Epithelial cell of prostate (primary cell): ENCODE measurements around the gene TNFAIP8.
A peak's percentile ranks its signal among the peaks of the same experiment; 100 is the strongest.

ENCODE experiments used
- DNase-seq: peaks from one replicate; pipeline ENCODE4 v3.0.0-alpha.2; 2011; ENCODE audit warnings: low read depth, low spot score
- H3K27ac ChIP-seq: fragments of 450-650 bp; 2 replicates; pipeline ENCODE4 v1.5.1; 2017; ENCODE audit warnings: mild to moderate bottlenecking

The TNFAIP8 gene

GRCh38 chr5:119389288-119390030 lies 33.6 kb downstream of the TNFAIP8 start:
- no peak for DNase-seq
- H3K27ac ChIP-seq, result no peak overlapping the region

- H3K27ac ChIP-seq, result no peak overlapping the region
- no peak for DNase-seq
Observed at GRCh38 chr5:119390404-119390803, 34.6 kb downstream of the TNFAIP8 start.

GRCh38 chr5:119393201-119393691 lies 37.4 kb downstream of the TNFAIP8 start:
- DNase-seq, result no peak
- peak overlapping the region; percentile 15 for H3K27ac ChIP-seq

GRCh38 chr5:119393746-119394145 lies 37.9 kb downstream of the TNFAIP8 start:
- no peak for DNase-seq
- H3K27ac ChIP-seq, result peak overlapping the region; percentile 15

GRCh38 chr5:119395080-119395836 lies 39.4 kb downstream of the TNFAIP8 start:
- no peak overlapping the region for H3K27ac ChIP-seq
- no peak for DNase-seq

GRCh38 chr5:119396030-119396664 lies 40.3 kb downstream of the TNFAIP8 start:
- H3K27ac ChIP-seq, result no peak overlapping the region
- no peak for DNase-seq

GRCh38 chr5:119397518-119398380 lies 41.9 kb downstream of the TNFAIP8 start:
- DNase-seq, result no peak
- peak overlapping the region; percentile 79 for H3K27ac ChIP-seq

GRCh38 chr5:119398727-119399466 lies 43.1 kb downstream of the TNFAIP8 start:
- H3K27ac ChIP-seq, result no peak overlapping the region
- no peak for DNase-seq

- H3K27ac ChIP-seq, result peak overlapping the region; percentile 33
Observed at GRCh38 chr5:119400245-119400644, 44.4 kb downstream of the TNFAIP8 start.

GRCh38 chr5:119402081-119402480 lies 46.3 kb downstream of the TNFAIP8 start:
- H3K27ac ChIP-seq, result no peak overlapping the region
- DNase-seq, result no peak

More at GRCh38 chr5:119400245-119400644, 44.4 kb downstream of the TNFAIP8 start:
- DNase-seq, result peak; percentile 67

- no peak for DNase-seq
- H3K27ac ChIP-seq, result no peak overlapping the region
Observed at GRCh38 chr5:119402555-119402954, 46.7 kb downstream of the TNFAIP8 start.

GRCh38 chr5:119404033-119404432 lies 48.2 kb downstream of the TNFAIP8 start:
- no peak for DNase-seq
- H3K27ac ChIP-seq, result no peak overlapping the region

GRCh38 chr5:119405419-119405818 lies 49.6 kb downstream of the TNFAIP8 start:
- no peak for DNase-seq
- no peak overlapping the region for H3K27ac ChIP-seq

- no peak overlapping the region for H3K27ac ChIP-seq
- DNase-seq, result no peak
Observed at GRCh38 chr5:119406551-119407110, 50.8 kb downstream of the TNFAIP8 start.

GRCh38 chr5:119409235-119409815 lies 53.5 kb downstream of the TNFAIP8 start:
- no peak overlapping the region for H3K27ac ChIP-seq
- DNase-seq, result no peak

- DNase-seq, result no peak
- H3K27ac ChIP-seq, result peak overlapping the region; percentile 68
Observed at GRCh38 chr5:119410448-119411159, 54.8 kb downstream of the TNFAIP8 start.

GRCh38 chr5:119411361-119412278 lies 55.8 kb downstream of the TNFAIP8 start:
- H3K27ac ChIP-seq, result peak overlapping the region; percentile 68
- DNase-seq, result peak; percentile 68
